Jurkat, Clone E6-1 (cell line): ENCODE results near the gene EPHX1.
"Not testable (repeated sequence)": the region's sequence is repeated elsewhere in the genome, so short reads cannot be mapped to it uniquely, and the experiment has no call there.

ENCODE experiments used
- DNase-seq: peaks from one replicate; pipeline ENCODE4 v3.0.0-alpha.2; 2011; ENCODE audit warnings: low read depth, low spot score
- H3K4me3 ChIP-seq: 2 replicates; pipeline ENCODE4 v1.5.1; 2011; ENCODE audit warnings: mild to moderate bottlenecking, low read length, control low read depth, moderate library complexity

Gene EPHX1

DNA sequence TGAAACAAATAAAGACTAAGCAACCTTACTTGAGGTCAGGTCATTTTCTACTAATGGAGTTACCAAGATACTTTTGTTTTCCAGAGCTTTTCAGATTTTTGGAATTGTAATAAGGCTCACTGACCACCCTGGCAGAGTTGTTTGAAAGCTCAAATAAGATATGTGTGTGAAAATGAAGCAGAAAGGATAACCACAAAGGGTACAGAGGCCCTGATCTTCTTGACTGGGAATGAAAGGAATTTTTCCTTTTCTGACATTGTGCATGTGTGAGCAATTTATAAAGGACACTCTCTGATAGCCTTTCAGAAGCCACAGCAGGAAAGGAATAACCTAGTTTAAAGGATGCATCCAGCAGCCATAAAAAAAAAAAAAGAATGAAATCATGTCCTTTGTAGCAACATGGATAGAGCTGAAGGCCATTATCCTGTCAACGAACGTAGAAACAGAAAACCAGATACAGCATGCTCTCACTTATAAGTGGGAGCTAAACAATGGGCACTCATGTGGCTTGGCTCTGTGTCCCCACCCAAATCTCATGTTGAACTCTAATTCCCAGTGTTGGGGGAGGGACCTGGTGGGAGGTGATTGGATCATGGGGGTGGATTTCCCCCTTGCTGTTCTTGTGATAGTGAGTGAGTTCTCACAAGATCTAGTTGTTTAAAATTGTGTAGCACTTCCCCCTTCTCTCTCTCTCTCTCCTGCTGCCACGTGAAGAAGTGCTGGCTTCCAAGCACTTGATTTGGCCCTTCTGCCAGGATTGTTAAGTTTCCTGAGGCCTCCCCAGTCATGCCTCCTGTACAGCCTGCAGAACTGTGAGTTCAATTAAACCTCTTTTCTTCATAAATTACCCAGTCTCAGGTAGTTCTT is 35.4 kb upstream of the EPHX1 start:
- DNase-seq = no peak
- no peak overlapping the region for H3K4me3 ChIP-seq

DNA sequence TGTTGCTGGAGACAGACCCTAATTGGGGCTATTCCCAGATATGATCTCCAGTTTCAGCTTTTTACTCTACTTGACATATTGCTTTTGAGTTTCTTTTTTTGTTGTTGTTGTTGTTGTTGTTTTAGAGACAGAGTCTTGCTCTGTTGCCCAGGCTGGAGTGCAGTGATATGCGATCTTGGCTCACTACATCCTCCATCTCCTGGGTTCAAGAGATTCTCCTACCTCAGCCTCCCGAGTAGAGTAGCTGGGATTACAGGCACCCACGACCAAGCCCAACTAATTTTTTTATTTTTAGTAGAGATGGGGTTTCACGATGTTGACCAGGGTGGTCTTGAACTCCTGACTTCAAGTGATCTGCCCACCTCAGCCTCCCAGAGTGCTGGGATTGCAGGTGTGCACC is 33.6 kb upstream of the EPHX1 start:
- no peak for DNase-seq

DNA sequence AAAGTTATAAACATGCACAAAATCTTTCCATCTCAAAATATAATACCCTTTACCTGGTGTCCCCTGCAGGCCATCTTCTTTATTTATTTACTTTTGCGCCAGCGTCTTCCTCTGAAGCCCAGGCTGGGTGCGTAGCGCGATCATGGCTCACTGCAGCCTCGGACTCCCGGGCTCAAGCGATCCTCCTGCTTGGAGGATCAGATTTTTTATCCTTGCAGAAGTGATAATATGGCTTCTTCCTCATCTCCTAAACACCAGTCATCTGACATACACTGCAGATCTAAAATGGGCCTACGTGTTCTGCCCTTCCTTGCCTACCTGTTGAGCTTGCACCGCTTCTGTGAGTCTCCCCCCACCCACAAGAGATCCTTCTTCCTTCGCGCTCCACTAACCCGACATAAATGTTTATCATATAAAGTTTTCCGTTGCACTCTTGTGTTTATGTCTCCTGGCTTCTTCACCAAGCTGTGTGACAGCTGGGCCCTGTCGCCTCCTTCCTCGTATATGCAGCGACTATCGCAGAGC is 32.8 kb upstream of the EPHX1 start:
- no peak for DNase-seq
- peak overlapping the region; percentile 84 for H3K4me3 ChIP-seq

More for the DNA sequence above, 33.6 kb upstream of the EPHX1 start:
- no peak overlapping the region for H3K4me3 ChIP-seq

GRCh38 chr1:225777583-225778336 is 32.2 kb upstream of the EPHX1 start, which contains the start of gene SRP9:
Gene SRP9 (plus strand): TSS chr1:225777826. CDS start chr1:225777941, 115 bp downstream.
- H3K4me3 ChIP-seq = peak within 1 kb of the TSS; percentile 84
- DNase-seq = peak; percentile 99

- peak overlapping the region; percentile 84 for H3K4me3 ChIP-seq
Measured at GRCh38 chr1:225778337-225778669, 31.6 kb upstream of the EPHX1 start.

DNA sequence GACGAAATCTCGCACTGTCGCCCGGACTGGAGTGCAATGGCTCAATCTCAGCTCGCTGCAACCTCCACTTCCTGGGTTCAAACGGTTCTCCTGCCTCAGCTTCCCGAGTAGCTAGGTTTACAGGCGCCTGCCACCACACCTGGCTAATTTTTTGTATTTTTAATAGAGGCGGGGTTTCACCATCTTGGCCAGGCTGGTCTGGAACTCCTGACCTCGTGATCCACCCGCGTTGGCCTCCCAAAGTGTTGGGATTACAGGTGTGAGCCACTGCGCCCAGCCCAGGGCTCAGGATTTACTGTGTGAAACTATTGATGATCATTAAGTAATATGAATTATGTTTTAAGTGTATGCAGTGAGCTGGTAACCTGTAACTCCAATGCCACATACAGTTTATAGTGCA is 30.8 kb upstream of the EPHX1 start:
- not testable (repeated sequence) for DNase-seq
- H3K4me3 ChIP-seq = peak overlapping the region; percentile 84

More at GRCh38 chr1:225778337-225778669, 31.6 kb upstream of the EPHX1 start:
- no peak for DNase-seq

DNA sequence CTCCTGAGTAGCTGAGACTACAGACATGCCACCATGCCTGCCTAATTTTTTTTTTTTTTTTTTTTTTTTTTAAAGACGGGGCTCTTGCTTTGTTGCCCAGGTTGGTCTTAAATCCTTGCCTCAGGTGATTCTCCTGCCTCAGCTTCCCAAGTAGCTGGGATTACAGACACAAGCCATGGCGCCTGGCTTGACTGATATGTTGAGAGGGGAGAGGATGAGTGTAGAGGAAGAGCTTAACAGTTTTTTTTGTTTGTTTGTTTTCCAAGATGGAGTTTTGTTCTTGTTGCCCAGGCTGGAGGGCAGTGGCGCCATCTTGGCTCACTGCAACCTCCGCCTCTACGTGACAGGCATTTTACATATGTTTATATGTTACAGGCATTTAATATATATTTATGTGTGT is 29.8 kb upstream of the EPHX1 start:
- H3K4me3 ChIP-seq = no peak overlapping the region
- DNase-seq = no peak

- no peak overlapping the region for H3K4me3 ChIP-seq
- DNase-seq = no peak
Measured at GRCh38 chr1:225780630-225781029, 29.3 kb upstream of the EPHX1 start.

DNA sequence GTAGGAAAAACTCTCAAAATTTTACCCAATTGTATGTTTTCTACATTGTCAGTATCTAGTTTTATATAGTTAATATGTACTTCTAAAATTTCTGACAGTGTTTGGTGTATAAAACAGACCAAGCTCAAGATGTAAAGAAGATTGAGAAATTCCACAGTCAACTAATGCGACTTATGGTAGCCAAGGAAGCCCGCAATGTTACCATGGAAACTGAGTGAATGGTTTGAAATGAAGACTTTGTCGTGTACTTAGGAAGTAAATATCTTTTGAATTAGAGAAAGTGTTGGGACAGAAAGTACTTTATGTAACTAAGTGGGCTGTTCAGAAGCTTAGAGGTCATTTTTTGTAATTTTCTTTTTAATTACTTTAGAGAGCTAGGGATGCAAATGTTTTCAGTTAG is 20.8 kb upstream of the EPHX1 start:
- DNase-seq, H3K4me3 ChIP-seq: not testable (repeated sequence)

GRCh38 chr1:225794954-225795353 is 15.0 kb upstream of the EPHX1 start:
- H3K4me3 ChIP-seq = no peak overlapping the region
- DNase-seq = no peak

DNA sequence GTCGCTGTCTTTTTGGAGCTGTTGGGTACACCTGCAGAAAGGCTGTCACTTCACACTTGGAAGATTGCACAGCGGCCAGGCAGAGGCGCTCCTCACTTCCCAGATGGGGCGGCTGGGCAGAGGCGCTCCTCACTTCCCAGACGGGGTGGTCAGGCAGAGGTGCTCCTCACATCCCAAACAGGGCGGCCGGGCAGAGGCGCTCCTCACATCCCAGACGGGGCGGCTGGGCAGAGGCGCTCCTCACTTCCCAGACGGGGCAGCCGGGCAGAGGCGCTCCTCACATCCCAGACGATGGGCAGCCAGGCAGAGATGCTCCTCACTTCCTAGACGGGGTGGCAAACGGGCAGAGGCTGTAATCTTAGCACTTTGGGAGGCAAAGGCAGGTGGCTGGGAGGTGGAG is 13.8 kb upstream of the EPHX1 start:
- DNase-seq, H3K4me3 ChIP-seq: not testable (repeated sequence)

DNA sequence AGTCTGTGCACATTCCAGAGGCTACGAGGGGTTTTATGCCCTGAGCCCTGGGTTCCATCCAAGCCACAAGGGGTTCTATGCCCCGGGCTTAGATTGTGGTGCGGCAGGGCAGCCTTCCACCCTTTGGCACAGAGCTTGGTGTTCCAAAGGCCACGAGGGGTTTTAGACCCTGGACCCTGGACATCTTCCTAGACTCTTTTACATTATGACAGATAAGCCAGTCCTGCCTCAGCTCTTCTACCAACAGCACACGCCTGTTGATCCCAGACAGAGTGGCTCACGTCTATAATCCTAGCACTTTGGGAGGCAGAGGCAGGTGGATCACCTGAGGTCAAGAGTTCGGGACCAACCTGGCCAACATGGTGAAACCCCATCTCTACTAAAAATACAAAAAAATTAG is 8.8 kb upstream of the EPHX1 start:
- not testable (repeated sequence) for H3K4me3 ChIP-seq, DNase-seq

DNA sequence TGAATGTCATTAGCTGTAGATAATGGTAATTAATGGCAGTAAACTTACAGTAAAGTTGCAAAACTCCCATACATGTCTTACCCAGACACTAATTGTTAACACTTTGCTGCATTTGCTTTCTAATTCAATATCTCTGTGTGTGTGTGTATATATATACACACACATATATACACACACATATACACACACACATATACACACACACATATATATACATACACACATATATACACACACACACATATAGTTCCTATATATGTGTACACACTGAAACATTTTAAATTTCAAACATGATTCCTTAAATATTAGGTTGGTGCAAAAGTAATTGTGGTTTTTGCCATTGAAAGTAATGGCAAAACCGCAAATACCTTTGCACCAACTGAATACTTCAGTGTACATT is 3.7 kb upstream of the EPHX1 start:
- no peak for DNase-seq
- no peak overlapping the region for H3K4me3 ChIP-seq

DNA sequence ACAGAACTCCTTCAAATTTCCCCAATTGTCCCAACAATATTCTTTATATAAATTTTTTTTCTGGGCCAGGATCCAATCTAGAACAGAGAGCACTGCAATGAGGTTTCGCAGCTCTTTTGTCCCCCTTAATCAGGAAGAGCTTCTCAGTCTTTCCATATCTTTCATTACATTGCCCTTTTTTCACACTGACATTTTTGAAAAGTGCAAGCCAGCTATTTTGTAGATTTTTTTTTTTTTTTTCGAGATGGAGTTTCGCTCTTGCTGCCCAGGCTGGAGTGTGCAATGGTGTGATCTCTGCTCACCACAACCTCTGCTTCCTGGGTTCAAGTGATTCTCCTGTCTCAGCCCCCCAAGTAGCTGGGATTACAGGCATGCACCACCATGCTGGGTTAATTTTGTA is 3.2 kb upstream of the EPHX1 start:
- not testable (repeated sequence) for DNase-seq, H3K4me3 ChIP-seq

GRCh38 chr1:225808136-225808535 is 1.8 kb upstream of the EPHX1 start:
- no peak for DNase-seq
- no peak overlapping the region for H3K4me3 ChIP-seq

DNA sequence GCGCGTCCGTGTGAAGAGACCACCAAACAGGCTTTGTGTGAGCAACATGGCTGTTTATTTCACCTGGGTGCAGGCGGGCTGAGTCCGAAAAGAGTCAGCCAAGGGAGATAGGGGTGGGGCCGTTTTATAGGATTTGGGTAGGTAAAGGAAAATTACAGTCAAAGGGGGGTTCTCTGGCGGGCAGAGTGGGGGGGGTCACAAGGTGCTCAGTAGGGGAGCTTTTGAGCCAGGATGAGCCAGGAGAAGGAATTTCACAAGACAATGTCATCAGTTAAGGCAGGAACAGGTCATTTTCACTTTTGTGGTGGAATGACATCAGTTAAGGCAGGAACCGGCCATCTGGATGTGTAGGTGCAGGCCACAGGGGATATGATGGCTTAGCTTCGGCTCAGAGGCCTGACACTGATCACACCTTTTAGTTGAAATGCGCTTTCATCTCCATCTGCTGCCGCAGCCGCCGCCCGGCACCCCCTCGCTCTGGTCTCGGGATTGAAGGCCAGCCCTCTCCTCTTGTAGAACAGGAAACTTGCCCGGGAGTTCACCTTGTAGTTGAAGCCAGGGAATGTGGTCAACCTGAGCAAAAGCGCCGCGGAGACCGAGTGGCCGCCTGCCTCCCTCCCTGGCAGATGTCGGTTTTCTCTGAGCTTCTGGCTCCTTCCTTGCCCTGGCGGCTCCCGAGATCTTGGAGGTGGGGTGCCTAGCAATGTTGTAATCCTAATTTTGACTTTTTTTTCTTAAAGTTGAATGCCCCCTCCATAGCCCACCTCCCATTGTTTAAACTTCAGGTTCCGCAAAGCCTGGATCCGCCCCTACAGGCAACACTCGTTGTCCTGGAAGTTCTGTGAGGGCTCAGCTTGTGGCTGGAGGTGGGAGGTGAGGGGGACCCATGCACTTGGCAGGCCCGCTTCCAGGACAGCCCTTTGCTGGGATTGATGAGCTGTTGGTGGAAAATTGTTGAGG is 935 bp downstream of the EPHX1 start:
- H3K4me3 ChIP-seq = peak overlapping the region; percentile 54
- DNase-seq = not testable (repeated sequence)

GRCh38 chr1:225811622-225812487 is 1.9 kb downstream of the EPHX1 start:
- H3K4me3 ChIP-seq = no peak overlapping the region

More at GRCh38 chr1:225811622-225812487, 1.9 kb downstream of the EPHX1 start:
- DNase-seq = no peak
